Right atrium auricular region (tissue), 2 donors: ENCODE results near the gene PKD1L1. TPM values are rescaled to one million over a fixed set of nuclear protein-coding genes. Genes with fewer than 3 reads are reported as not detected.
A peak's percentile ranks its signal among the peaks of the same experiment; 100 is the strongest.

Experiments used
- DNase-seq: peaks from one replicate; pipeline ENCODE4 v3.0.0-alpha.2; 2019; ENCODE audit warnings: low spot score
- H3K27ac ChIP-seq, 2 donors: fragments of 200-600 bp; sonication (generic); 1 replicate in 1 of 2; 2 replicates in 1 of 2; pipeline ENCODE4 v1.5.1; 2016 to 2019
- H3K27me3 ChIP-seq, 2 donors: fragments of 200-600 bp; sonication (generic); one replicate each; pipeline versions ENCODE4 v1.5.1 to v1.6.0; 2017 to 2019
- H3K36me3 ChIP-seq: fragments of 200-600 bp; sonication (generic); one replicate; pipeline ENCODE4 v1.5.1; 2016
- H3K4me1 ChIP-seq, 2 donors: fragments of 200-600 bp; sonication (generic); one replicate each; pipeline versions ENCODE4 v1.5.1 to v1.6.0; 2017 to 2019
- H3K4me3 ChIP-seq, 2 donors: fragments of 200-600 bp; sonication (generic); 1 replicate in 1 of 2; 2 replicates in 1 of 2; pipeline ENCODE4 v1.5.1; 2017 to 2019; ENCODE audit warnings: mild to moderate bottlenecking in 1 of 2, moderate library complexity in 1 of 2
- H3K9me3 ChIP-seq, 2 donors: fragments of 200-600 bp; sonication (generic); one replicate each; pipeline ENCODE4 v1.5.1; 2019
- CTCF ChIP-seq, 2 donors: fragments of 200-600 bp; sonication (generic); IDR thresholded peaks; one replicate each; pipeline ENCODE4 v1.5.1; 2019; ENCODE audit warnings: antibody characterized with exemption in 2 of 2
- total RNA-seq, 2 donors: library from RNA; depleted of rRNA; stranded (reverse); fragments of >200 nt; gene quantifications; one replicate each; pipeline ENCODE4 v1.1.0, GENCODE V29; 2016

PKD1L1 gene
- total RNA-seq, 2 donors from 2014 or later: 0.98 to 1.1 TPM

GRCh38 chr7:47885309-47885986 lies 62.8 kb downstream of the PKD1L1 start:
- no peak for TF ChIP-seq CTCF (IDR thresholded peaks at IDR 0.05)
- DNase-seq: no peak
- no peak overlapping the region for H3K4me3 ChIP-seq
- H3K4me1 ChIP-seq: no peaks in the 10 kb centered on the region
- H3K9me3 ChIP-seq: no peaks in the 10 kb centered on the region
- no peak overlapping the region for H3K27ac ChIP-seq
- no peaks in the 10 kb centered on the region for H3K27me3 ChIP-seq
- H3K36me3 ChIP-seq: no peaks in the 10 kb centered on the region

GRCh38 chr7:47884675-47885074 lies 63.6 kb downstream of the PKD1L1 start:
- no peaks in the 10 kb centered on the region for H3K4me1 ChIP-seq
- no peaks in the 10 kb centered on the region for H3K36me3 ChIP-seq
- no peak for DNase-seq
- TF ChIP-seq CTCF (IDR thresholded peaks at IDR 0.05): no peak
- no peak overlapping the region for H3K4me3 ChIP-seq
- H3K9me3 ChIP-seq: no peaks in the 10 kb centered on the region
- H3K27me3 ChIP-seq: no peaks in the 10 kb centered on the region
- H3K27ac ChIP-seq: no peak overlapping the region

- peak; percentile 53 for DNase-seq
- no peak for TF ChIP-seq CTCF (IDR thresholded peaks at IDR 0.05)
- no peaks in the 10 kb centered on the region for H3K36me3 ChIP-seq
- H3K4me3 ChIP-seq: no peak overlapping the region
- no peaks in the 10 kb centered on the region for H3K4me1 ChIP-seq
- H3K27ac ChIP-seq: no peak overlapping the region
- no peaks in the 10 kb centered on the region for H3K9me3 ChIP-seq
- no peaks in the 10 kb centered on the region for H3K27me3 ChIP-seq
These were observed 65.6 kb downstream of the PKD1L1 start for GRCh38 chr7:47882635-47883034.

- no peaks in the 10 kb centered on the region for H3K36me3 ChIP-seq
- no peak overlapping the region for H3K27ac ChIP-seq
- no peak for DNase-seq
These were observed 67.0 kb downstream of the PKD1L1 start for GRCh38 chr7:47881256-47881655.

GRCh38 chr7:47878662-47879061 lies 69.6 kb downstream of the PKD1L1 start:
- DNase-seq: no peak
- H3K4me1 ChIP-seq: no peaks in the 10 kb centered on the region
- H3K4me3 ChIP-seq: no peak overlapping the region
- no peak for TF ChIP-seq CTCF (IDR thresholded peaks at IDR 0.05)
- no peaks in the 10 kb centered on the region for H3K9me3 ChIP-seq
- no peak overlapping the region for H3K27ac ChIP-seq
- H3K27me3 ChIP-seq: no peaks in the 10 kb centered on the region
- H3K36me3 ChIP-seq: no peaks in the 10 kb centered on the region

More at GRCh38 chr7:47881256-47881655, 67.0 kb downstream of the PKD1L1 start:
- Histone ChIP-seq H3K9me3 (no peaks in the 10 kb centered on the region), H3K27me3 (no peaks in the 10 kb centered on the region), H3K4me1 (no peaks in the 10 kb centered on the region), H3K4me3 (no peak overlapping the region)
- TF ChIP-seq CTCF (IDR thresholded peaks at IDR 0.05): no peak

- Histone ChIP-seq H3K27me3 (no peaks in the 10 kb centered on the region), H3K36me3 (no peaks in the 10 kb centered on the region), H3K9me3 (no peaks in the 10 kb centered on the region), H3K4me1 (no peaks in the 10 kb centered on the region), H3K4me3 (no peak overlapping the region), H3K27ac (no peak overlapping the region)
- no peak for TF ChIP-seq CTCF (IDR thresholded peaks at IDR 0.05)
- DNase-seq: no peak
These were observed 70.9 kb downstream of the PKD1L1 start for GRCh38 chr7:47877336-47877735.
